WTC11 (cell line): ENCODE results near the gene SEZ6L2. TPM values are rescaled to one million over a fixed set of nuclear protein-coding genes. Genes with fewer than 3 reads are reported as not detected.

Experiments
- ATAC-seq: fragments of 200-7000 bp; cut with Tn5 transposase; 2 replicates; pipeline ENCODE4 v1.10.0; 2021; ENCODE audit warnings: mild to moderate bottlenecking, moderate library complexity
- CTCF ChIA-PET: fragments of 300-600 bp; sonication (Branson Sonifier 250); formaldehyde crosslinking; loops from one replicate; lab custom pipeline; 2021; ENCODE audit warnings: antibody characterized with exemption; lab: Charles Lee
- POLR2A ChIA-PET: fragments of 350-600 bp; sonication (Branson Sonifier 250); formaldehyde crosslinking; loops from one replicate; lab custom pipeline; 2021; ENCODE audit warnings: antibody characterized with exemption; lab: Charles Lee
- DNase-seq: peaks from one replicate; pipeline ENCODE4 v3.0.0; 2021; ENCODE audit warnings: low spot score
- H3K27ac Mint-ChIP-seq: 2 replicates; pipeline ENCODE4 v1.8.0; 2021; ENCODE audit warnings: mixed read lengths
- H3K27me3 Mint-ChIP-seq: 2 replicates; pipeline ENCODE4 v1.8.0; 2021; ENCODE audit warnings: low read depth, mild to moderate bottlenecking, moderate library complexity, mixed read lengths
- H3K36me3 Mint-ChIP-seq: 2 replicates; pipeline ENCODE4 v1.8.0; 2021; ENCODE audit warnings: mixed read lengths
- H3K4me1 Mint-ChIP-seq: 2 replicates; pipeline ENCODE4 v1.8.0; 2022; ENCODE audit warnings: mixed read lengths
- H3K4me3 Mint-ChIP-seq: 2 replicates; pipeline ENCODE4 v1.8.0; 2021; ENCODE audit warnings: mild to moderate bottlenecking, moderate library complexity, mixed read lengths
- H3K9me3 Mint-ChIP-seq: 2 replicates; pipeline ENCODE4 v1.8.0; 2021; ENCODE audit warnings: mixed read lengths
- AR ChIP-seq: fragments of 250-450 bp; sonication (Bioruptor Pico); IDR thresholded peaks from 2 replicates; pipeline ENCODE4 v1.9.0; 2021; ENCODE audit warnings: mild to moderate bottlenecking
- ARID4B ChIP-seq: sonication (generic); formaldehyde crosslinking; IDR thresholded peaks from 2 replicates; pipeline ENCODE4 v1.8.0; 2023; ENCODE audit warnings: missing genetic modification reagents, mild to moderate bottlenecking, borderline replicate concordance
- ATF1 ChIP-seq: sonication (generic); formaldehyde crosslinking; IDR thresholded peaks from 2 replicates; pipeline ENCODE4 v1.8.1; 2023; ENCODE audit warnings: mild to moderate bottlenecking, moderate library complexity, missing genetic modification reagents
- ATF3 ChIP-seq: sonication (generic); formaldehyde crosslinking; conservative IDR thresholded peaks from 2 replicates; pipeline ENCODE4 v1.8.1; 2022; ENCODE audit warnings: mild to moderate bottlenecking, missing genetic modification reagents
- ESRRA ChIP-seq: sonication (generic); formaldehyde crosslinking; IDR thresholded peaks from 2 replicates; pipeline ENCODE4 v1.8.1; 2022; ENCODE audit warnings: mild to moderate bottlenecking, missing genetic modification reagents, borderline replicate concordance
- ETV6 ChIP-seq: sonication (generic); formaldehyde crosslinking; IDR thresholded peaks from 2 replicates; pipeline ENCODE4 v1.8.1; 2022; ENCODE audit warnings: mild to moderate bottlenecking, missing genetic modification reagents
- HMGA2 ChIP-seq: fragments of 250-450 bp; sonication (Bioruptor Pico); IDR thresholded peaks from 2 replicates; pipeline ENCODE4 v1.4.0; 2021; ENCODE audit warnings: mild to moderate bottlenecking, moderate library complexity
- HMGXB4 ChIP-seq: sonication (generic); formaldehyde crosslinking; IDR thresholded peaks from 2 replicates; pipeline ENCODE4 v1.8.1; 2023; ENCODE audit warnings: mild to moderate bottlenecking, moderate library complexity, missing genetic modification reagents
- JAZF1 ChIP-seq: fragments of 250-450 bp; sonication (Bioruptor Pico); IDR thresholded peaks from 2 replicates; pipeline ENCODE4 v1.9.0; 2021; ENCODE audit warnings: moderate library complexity, mild to moderate bottlenecking, inconsistent platforms
- KAT7 ChIP-seq: sonication (generic); formaldehyde crosslinking; IDR thresholded peaks from 2 replicates; pipeline ENCODE4 v1.8.1; 2023; ENCODE audit warnings: missing genetic modification reagents, mild to moderate bottlenecking, borderline replicate concordance
- MAX ChIP-seq: sonication (generic); formaldehyde crosslinking; IDR thresholded peaks from 2 replicates; pipeline ENCODE4 v1.8.0; 2022; ENCODE audit warnings: mild to moderate bottlenecking, missing genetic modification reagents
- MYBL2 ChIP-seq: sonication (generic); formaldehyde crosslinking; IDR thresholded peaks from 2 replicates; pipeline ENCODE4 v1.8.1; 2023; ENCODE audit warnings: mild to moderate bottlenecking, moderate library complexity, missing genetic modification reagents
- NFYB ChIP-seq: sonication (generic); formaldehyde crosslinking; conservative IDR thresholded peaks from 2 replicates; pipeline ENCODE4 v1.8.0; 2022; ENCODE audit warnings: low read depth, missing genetic modification reagents
- SMAD3 ChIP-seq: sonication (generic); formaldehyde crosslinking; IDR thresholded peaks from 2 replicates; pipeline ENCODE4 v1.8.0; 2022; ENCODE audit warnings: missing genetic modification reagents, mild to moderate bottlenecking, borderline replicate concordance
- SP1 ChIP-seq: sonication (generic); formaldehyde crosslinking; conservative IDR thresholded peaks from 2 replicates; pipeline ENCODE4 v1.8.1; 2022; ENCODE audit warnings: missing genetic modification reagents
- ZMAT4 ChIP-seq: fragments of 250-450 bp; sonication (Bioruptor Pico); IDR thresholded peaks from 2 replicates; pipeline ENCODE4 v1.9.0; 2021; ENCODE audit warnings: mild to moderate bottlenecking
- ZNF317 ChIP-seq: sonication (generic); formaldehyde crosslinking; IDR thresholded peaks from 2 replicates; pipeline ENCODE4 v1.8.1; 2023; ENCODE audit warnings: low read depth, mild to moderate bottlenecking, moderate library complexity, missing genetic modification reagents, borderline replicate concordance
- ZNF532 ChIP-seq: fragments of 250-450 bp; sonication (Bioruptor Pico); IDR thresholded peaks from 2 replicates; pipeline ENCODE4 v1.9.0; 2021; ENCODE audit warnings: mild to moderate bottlenecking, borderline replicate concordance
- total RNA-seq: library from RNA; stranded (reverse); gene quantifications from 3 replicates; pipeline ENCODE4 v1.2.3, GENCODE V29; 2021

SEZ6L2 gene
- total RNA-seq, 1 experiment from 2014 or later, result 58.2 TPM

GRCh38 chr16:29863669-29863984 lies 35.7 kb downstream of the SEZ6L2 start:
- CTCF ChIA-PET, result interaction anchor here (0.7 to 3.8 kb wide), 17 partner anchors 14 to 248 kb away, joined by 3 to 32 read pairs (median 3); partner anchors contain the start of genes ASPHD1, DOC2A, HIRIP3 and KIF22
- H3K36me3 Mint-ChIP-seq, result peaks cover 9% of the 10 kb centered on the region
- POLR2A ChIA-PET, result interaction anchor here (0.5 to 1.5 kb wide), 8 partner anchors 10 to 132 kb away, joined by 3 to 5 read pairs (median 4); partner anchors contain the start of genes HIRIP3, MAZ, SEZ6L2 and TAOK2
- H3K27me3 Mint-ChIP-seq, result no peaks in the 10 kb centered on the region
- H3K4me3 Mint-ChIP-seq, result peak overlapping the region; percentile 98
- no peak for ATAC-seq
- no peak for DNase-seq
- peaks cover 8% of the 10 kb centered on the region for H3K4me1 Mint-ChIP-seq
- no peaks in the 10 kb centered on the region for H3K9me3 Mint-ChIP-seq
- no peak overlapping the region for H3K27ac Mint-ChIP-seq
- TF ChIP-seq ZMAT4 (CRISPR knock-in tag) (no peak), ETV6 (CRISPR knock-in tag) (no peak), JAZF1 (no peak), SP1 (CRISPR knock-in tag) (no peak), ARID4B (CRISPR knock-in tag) (0 out of 2 replicates have a peak, but pooled peaks have one; percentile 48), ESRRA (CRISPR knock-in tag) (no peak), ZNF317 (no peak), MAX (CRISPR knock-in tag) (peak; percentile 14)

GRCh38 chr16:29862884-29863668 lies 36.3 kb downstream of the SEZ6L2 start, which contains the start of gene CDIPT:
CDIPT (minus strand) TSS chr16:29863226; CDS start chr16:29862857, 369 bp downstream.
- Mint-ChIP-seq H3K9me3 (no peaks in the 10 kb centered on the region), H3K4me1 (peaks cover 8% of the 10 kb centered on the region), H3K36me3 (peaks cover 13% of the 10 kb centered on the region), H3K27ac (peak within 1 kb of the TSS; percentile 100), H3K4me3 (peak within 1 kb of the TSS; percentile 98), H3K27me3 (no peaks in the 10 kb centered on the region)
- CTCF ChIA-PET, result interaction anchor here (0.7 to 3.8 kb wide), 17 partner anchors 14 to 249 kb away, joined by 3 to 32 read pairs (median 3); partner anchors contain the start of genes ASPHD1, DOC2A, HIRIP3 and KIF22
- POLR2A ChIA-PET, result interaction anchor here (0.5 to 1.5 kb wide), 7 partner anchors 9 to 132 kb away, joined by 3 to 5 read pairs (median 4); partner anchors contain the start of genes HIRIP3, MAZ and SEZ6L2
- peak; percentile 98 for ATAC-seq
- DNase-seq, result peak; percentile 94
- TF ChIP-seq HMGA2 (CRISPR knock-in tag), result no peak
- TF ChIP-seq ATF1 (CRISPR knock-in tag), result no peak
- TF ChIP-seq SMAD3 (CRISPR knock-in tag), result no peak
- no peak for TF ChIP-seq ZNF317
- TF ChIP-seq KAT7 (CRISPR knock-in tag), result no peak
- TF ChIP-seq ZNF532, result no peak
- TF ChIP-seq NFYB, result no peak
- TF ChIP-seq HMGXB4, result peak; percentile 80; the same call in 1 of the 2 replicates
- TF ChIP-seq ATF3 (CRISPR knock-in tag), result no peak
- no peak for TF ChIP-seq AR (CRISPR knock-in tag)
- peak; percentile 62; the same call in 1 of the 2 replicates for TF ChIP-seq MYBL2 (CRISPR knock-in tag)
